HG03025 (cell line): ENCODE measurements around the gene MDH2.
A peak's percentile ranks its signal among the peaks of the same experiment; 100 is the strongest.
"Not testable (repeated sequence)": the region's sequence is repeated elsewhere in the genome, so short reads cannot be mapped to it uniquely, and the experiment has no call there.

Experiments
- ATAC-seq: cut with Tn5 transposase; IDR thresholded peaks from one replicate; pipeline ENCODE4 v1.9.1; 2021; ENCODE audit warnings: mild to moderate bottlenecking, moderate library complexity; ENCODE audit not compliant: unreplicated experiment, low FRiP score

Gene MDH2

GRCh38 chr7:76047811-76048667 lies at the start of gene MDH2, which contains the start of gene STYXL1:
MDH2 (plus strand) TSS chr7:76048106; CDS start chr7:76048161, 55 bp downstream.
STYXL1 (minus strand) TSS chr7:76048000; CDS start chr7:76030523, 17,477 bp downstream.
- ATAC-seq: peak; percentile 82

- ATAC-seq: no peak
These were observed 47.3 kb upstream of the MDH2 start for GRCh38 chr7:76000566-76000965.

GRCh38 chr7:76002139-76002538 lies 45.8 kb upstream of the MDH2 start:
- no peak for ATAC-seq

- no peak for ATAC-seq
These were observed 45.1 kb upstream of the MDH2 start for GRCh38 chr7:76002822-76003221.

GRCh38 chr7:76003351-76003750 lies 44.6 kb upstream of the MDH2 start:
- ATAC-seq: no peak

GRCh38 chr7:76005004-76005403 lies 42.9 kb upstream of the MDH2 start:
- not testable (repeated sequence) for ATAC-seq

GRCh38 chr7:76008156-76008687 lies 39.7 kb upstream of the MDH2 start:
- no peak for ATAC-seq

- no peak for ATAC-seq
These were observed 38.0 kb upstream of the MDH2 start for GRCh38 chr7:76009672-76010600.

GRCh38 chr7:76011442-76011861 lies 36.5 kb upstream of the MDH2 start:
- no peak for ATAC-seq

- no peak for ATAC-seq
These were observed 31.5 kb upstream of the MDH2 start for GRCh38 chr7:76016191-76016947.

GRCh38 chr7:76018520-76018919 lies 29.4 kb upstream of the MDH2 start:
- ATAC-seq: not testable (repeated sequence)

- ATAC-seq: no peak
These were observed 27.7 kb upstream of the MDH2 start for GRCh38 chr7:76020031-76020714.

- no peak for ATAC-seq
These were observed 25.7 kb upstream of the MDH2 start for GRCh38 chr7:76022026-76022780.

GRCh38 chr7:76023002-76023401 lies 24.9 kb upstream of the MDH2 start:
- no peak for ATAC-seq

GRCh38 chr7:76029682-76030081 lies 18.2 kb upstream of the MDH2 start:
- ATAC-seq: not testable (repeated sequence)

- no peak for ATAC-seq
These were observed 15.9 kb upstream of the MDH2 start for GRCh38 chr7:76031964-76032363.

- ATAC-seq: no peak
These were observed 10.6 kb upstream of the MDH2 start for GRCh38 chr7:76037310-76037709.

GRCh38 chr7:76040126-76040525 lies 7.8 kb upstream of the MDH2 start:
- ATAC-seq: no peak

GRCh38 chr7:76044375-76044865 lies 3.5 kb upstream of the MDH2 start:
- ATAC-seq: no peak
